Measurements from ENCODE around the gene LTB.

The LTB gene

GRCh38 chr6:31582230-31582643 lies at the start of gene LTB:
LTB (minus strand) TSS chr6:31582424; CDS start chr6:31582417, 7 bp downstream.
- H4K20me1 ChIP-seq (ENCODE audit: insufficient read depth, low read length) = peaks cover 11% of the 10 kb centered on the region
- peaks cover 28% of the 10 kb centered on the region for H3K36me3 ChIP-seq (replicated peaks; ENCODE audit: low read depth, low read length)
- H3K27ac ChIP-seq (ENCODE audit: low read length) = peak within 1 kb of the TSS; percentile 100
- peaks cover 64% of the 10 kb centered on the region for H3K4me1 ChIP-seq (ENCODE audit: low read length)
- TF ChIP-seq CTCF (IDR thresholded peaks at IDR 0.05; ENCODE audit: low read depth, low read length) = no peak
- TF ChIP-seq EZH2phosphoT487 (IDR thresholded peaks at IDR 0.05; ENCODE audit: low read depth) = no peak
- H3K9ac ChIP-seq (ENCODE audit: low read length) = peak within 1 kb of the TSS; percentile 94
- H3K79me2 ChIP-seq (ENCODE audit: low read length) = peaks cover 63% of the 10 kb centered on the region
- peak within 1 kb of the TSS; percentile 100 for H3K4me2 ChIP-seq (ENCODE audit: low read length)
- H3K4me3 ChIP-seq (ENCODE audit: low read length) = peak within 1 kb of the TSS; percentile 98
- H3K27me3 ChIP-seq (ENCODE audit: low read depth, low read length) = no peaks in the 10 kb centered on the region
- H2AFZ ChIP-seq (ENCODE audit: low read depth, low read length) = no peak within 1 kb of the TSS
- H3K9me3 ChIP-seq (ENCODE audit: insufficient read depth, low read length) = no peaks in the 10 kb centered on the region

- Histone ChIP-seq H3K79me2 (ENCODE audit: low read length) (no peaks in the 10 kb centered on the region), H3K9ac (ENCODE audit: low read length) (no peak overlapping the region), H3K9me3 (ENCODE audit: insufficient read depth, low read length) (no peaks in the 10 kb centered on the region), H3K4me1 (ENCODE audit: low read length) (no peaks in the 10 kb centered on the region), H3K4me2 (ENCODE audit: low read length) (no peak overlapping the region), H4K20me1 (ENCODE audit: insufficient read depth, low read length) (no peaks in the 10 kb centered on the region), H3K4me3 (ENCODE audit: low read length) (no peak overlapping the region), H3K36me3 (replicated peaks; ENCODE audit: low read depth, low read length) (peaks cover 40% of the 10 kb centered on the region), H3K27ac (ENCODE audit: low read length) (no peak overlapping the region), H3K27me3 (ENCODE audit: low read depth, low read length) (no peaks in the 10 kb centered on the region), H2AFZ (ENCODE audit: low read depth, low read length) (no peak overlapping the region)
- TF ChIP-seq CTCF (IDR thresholded peaks at IDR 0.05; ENCODE audit: low read depth, low read length) = no peak
- no peak for TF ChIP-seq EZH2phosphoT487 (IDR thresholded peaks at IDR 0.05; ENCODE audit: low read depth)
Observed at GRCh38 chr6:31631681-31632278, 49.6 kb upstream of the LTB start.

GRCh38 chr6:31631209-31631608 lies 49.0 kb upstream of the LTB start:
- H4K20me1 ChIP-seq (ENCODE audit: insufficient read depth, low read length) = no peaks in the 10 kb centered on the region
- H3K4me3 ChIP-seq (ENCODE audit: low read length) = no peak overlapping the region
- H3K27ac ChIP-seq (ENCODE audit: low read length) = no peak overlapping the region
- no peaks in the 10 kb centered on the region for H3K27me3 ChIP-seq (ENCODE audit: low read depth, low read length)
- TF ChIP-seq CTCF (IDR thresholded peaks at IDR 0.05; ENCODE audit: low read depth, low read length) = no peak
- no peak for TF ChIP-seq EZH2phosphoT487 (IDR thresholded peaks at IDR 0.05; ENCODE audit: low read depth)
- no peak overlapping the region for H3K4me2 ChIP-seq (ENCODE audit: low read length)
- no peaks in the 10 kb centered on the region for H3K79me2 ChIP-seq (ENCODE audit: low read length)
- H3K9ac ChIP-seq (ENCODE audit: low read length) = no peak overlapping the region
- no peaks in the 10 kb centered on the region for H3K4me1 ChIP-seq (ENCODE audit: low read length)
- peaks cover 42% of the 10 kb centered on the region for H3K36me3 ChIP-seq (replicated peaks; ENCODE audit: low read depth, low read length)
- H2AFZ ChIP-seq (ENCODE audit: low read depth, low read length) = no peak overlapping the region
- H3K9me3 ChIP-seq (ENCODE audit: insufficient read depth, low read length) = no peaks in the 10 kb centered on the region

- no peaks in the 10 kb centered on the region for H4K20me1 ChIP-seq (ENCODE audit: insufficient read depth, low read length)
- no peaks in the 10 kb centered on the region for H3K4me1 ChIP-seq (ENCODE audit: low read length)
- no peak overlapping the region for H3K27ac ChIP-seq (ENCODE audit: low read length)
- H3K79me2 ChIP-seq (ENCODE audit: low read length) = peaks cover 2% of the 10 kb centered on the region
- H3K36me3 ChIP-seq (replicated peaks; ENCODE audit: low read depth, low read length) = peaks cover 45% of the 10 kb centered on the region
- no peak overlapping the region for H3K4me2 ChIP-seq (ENCODE audit: low read length)
- TF ChIP-seq EZH2phosphoT487 (IDR thresholded peaks at IDR 0.05; ENCODE audit: low read depth) = no peak
- TF ChIP-seq CTCF (IDR thresholded peaks at IDR 0.05; ENCODE audit: low read depth, low read length) = no peak
- H2AFZ ChIP-seq (ENCODE audit: low read depth, low read length) = no peak overlapping the region
- no peak overlapping the region for H3K4me3 ChIP-seq (ENCODE audit: low read length)
- H3K9me3 ChIP-seq (ENCODE audit: insufficient read depth, low read length) = no peaks in the 10 kb centered on the region
- no peaks in the 10 kb centered on the region for H3K27me3 ChIP-seq (ENCODE audit: low read depth, low read length)
- H3K9ac ChIP-seq (ENCODE audit: low read length) = no peak overlapping the region
Observed at GRCh38 chr6:31630177-31630934, 48.1 kb upstream of the LTB start.

Measured in OCI-LY3 (cell line).